ENCODE data around the gene TANC1. TPM values are rescaled to one million over a fixed set of nuclear protein-coding genes. Genes with fewer than 3 reads are reported as not detected.

TANC1 gene
- total and polyA plus RNA-seq, 2 of the 4 experiments (the other 2 are of a cell fraction): 10.2 to 12.9 TPM

DNA sequence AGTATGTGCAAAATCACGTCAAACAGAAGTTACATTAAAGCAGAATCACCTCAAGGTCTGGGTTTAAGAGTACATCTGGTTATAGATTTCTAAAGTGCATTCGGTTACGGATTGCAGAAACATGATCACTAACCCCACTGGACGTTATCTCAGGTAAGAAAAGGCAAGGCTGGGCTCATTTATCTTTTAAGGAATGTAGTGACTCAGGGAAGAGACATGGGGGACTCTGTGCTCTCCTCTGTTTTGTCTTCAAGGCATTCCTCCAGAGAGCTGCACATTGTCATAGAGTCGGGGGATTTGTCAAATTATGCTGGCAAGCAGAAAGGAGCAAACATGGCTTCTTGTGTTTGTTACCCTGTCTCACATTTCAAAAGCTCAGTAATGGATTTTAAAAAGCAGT, 303.7 kb downstream of the TANC1 start:
- Histone ChIP-seq H3K27ac (ENCODE audit: insufficient read depth, low read length) (no peak overlapping the region), H2BK20ac (ENCODE audit: low read depth, low read length) (no peak overlapping the region), H3K4me2 (ENCODE audit: low read depth, low read length) (no peak overlapping the region), H3K4me1 (ENCODE audit: control insufficient read depth, insufficient read depth, low read length) (peaks cover 4% of the 10 kb centered on the region; the same call in 1 of the 2 replicates), H3K9ac (ENCODE audit: low read depth, low read length) (no peak overlapping the region), H2AK5ac (ENCODE audit: low read depth, low read length) (no peak overlapping the region), H2BK120ac (ENCODE audit: low read depth, low read length) (no peak overlapping the region), H2BK5ac (ENCODE audit: low read depth, low read length, poor library complexity, severe bottlenecking) (no peak overlapping the region), H3K9me3 (ENCODE audit: control insufficient read depth, insufficient read depth, low read length) (no peaks in the 10 kb centered on the region), H2BK15ac (ENCODE audit: low read depth, low read length) (no peak overlapping the region), H3K4ac (ENCODE audit: low read depth, low read length) (no peak overlapping the region), H4K5ac (ENCODE audit: low read depth, low read length) (no peak overlapping the region), H4K8ac (ENCODE audit: low read depth in 2 of 2, low read length in 2 of 2) (no peak overlapping the region), H3K9me1 (ENCODE audit: insufficient read depth, low read length) (peaks cover 5% of the 10 kb centered on the region; the same call in 1 of the 2 replicates), H3K4me3 (ENCODE audit: insufficient read depth, low read depth, low read length) (no peak overlapping the region), H3K27me3 (ENCODE audit: control insufficient read depth, insufficient read depth, low read length) (no peaks in the 10 kb centered on the region), H3K23ac (ENCODE audit: low read depth, low read length) (no peak overlapping the region), H2AK9ac (replicated peaks; ENCODE audit: low read depth, low read length, poor library complexity) (no peak overlapping the region), H3K56ac (ENCODE audit: extremely low read depth, insufficient read depth, low read length) (no peak overlapping the region), H3K14ac (replicated peaks; ENCODE audit: low read depth, low read length) (no peak overlapping the region; the same call in 1 of the 2 replicates), H4K91ac (ENCODE audit: insufficient read depth, low read depth, low read length) (no peak overlapping the region), H3K79me1 (ENCODE audit: low read depth in 1 of 2, low read length in 2 of 2) (no peaks in the 10 kb centered on the region), H4K20me1 (ENCODE audit: insufficient read depth, low read length) (no peaks in the 10 kb centered on the region), H3K18ac (ENCODE audit: low read depth, low read length) (no peak overlapping the region), H3K36me3 (ENCODE audit: control insufficient read depth, insufficient read depth, low read length) (peaks cover 6% of the 10 kb centered on the region), H2AFZ (replicated peaks; ENCODE audit: low read length, poor library complexity) (no peak overlapping the region)
- ChIA-PET CTCF (no interaction called here), POLR2A (ENCODE audit: unreplicated experiment) (no interaction called here)
- no CpG with 5 or more reads among the region's 5 CpGs for WGBS, 2 experiments (ENCODE audit: extremely low coverage in 2 of 2, insufficient read length in 1 of 2)
- in situ Hi-C loops (cut with MboI; ENCODE audit: low sequenced_read_pairs): no loop called here
- no peak for DNase-seq
- TF ChIP-seq RFX5 (IDR thresholded peaks at IDR 0.05; ENCODE audit: low read depth, low read length) (no peak), BHLHE40 (IDR thresholded peaks at IDR 0.05; ENCODE audit: low read depth, low read length) (no peak), RAD21 (IDR thresholded peaks at IDR 0.05; ENCODE audit: low read length) (no peak), NFE2L2 (IDR thresholded peaks at IDR 0.05; ENCODE audit: low read depth, low read length) (no peak), POLR2A (IDR thresholded peaks at IDR 0.05; ENCODE audit: low read depth, low read length) (no peak), MXI1 (IDR thresholded peaks at IDR 0.05; ENCODE audit: borderline replicate concordance, low read depth, low read length) (no peak), CHD1 (IDR thresholded peaks at IDR 0.05; ENCODE audit: low read depth, low read length) (no peak), MAFK (IDR thresholded peaks at IDR 0.05; ENCODE audit: low read depth, low read length) (no peak)
- TF ChIP-seq, protein P1, sequence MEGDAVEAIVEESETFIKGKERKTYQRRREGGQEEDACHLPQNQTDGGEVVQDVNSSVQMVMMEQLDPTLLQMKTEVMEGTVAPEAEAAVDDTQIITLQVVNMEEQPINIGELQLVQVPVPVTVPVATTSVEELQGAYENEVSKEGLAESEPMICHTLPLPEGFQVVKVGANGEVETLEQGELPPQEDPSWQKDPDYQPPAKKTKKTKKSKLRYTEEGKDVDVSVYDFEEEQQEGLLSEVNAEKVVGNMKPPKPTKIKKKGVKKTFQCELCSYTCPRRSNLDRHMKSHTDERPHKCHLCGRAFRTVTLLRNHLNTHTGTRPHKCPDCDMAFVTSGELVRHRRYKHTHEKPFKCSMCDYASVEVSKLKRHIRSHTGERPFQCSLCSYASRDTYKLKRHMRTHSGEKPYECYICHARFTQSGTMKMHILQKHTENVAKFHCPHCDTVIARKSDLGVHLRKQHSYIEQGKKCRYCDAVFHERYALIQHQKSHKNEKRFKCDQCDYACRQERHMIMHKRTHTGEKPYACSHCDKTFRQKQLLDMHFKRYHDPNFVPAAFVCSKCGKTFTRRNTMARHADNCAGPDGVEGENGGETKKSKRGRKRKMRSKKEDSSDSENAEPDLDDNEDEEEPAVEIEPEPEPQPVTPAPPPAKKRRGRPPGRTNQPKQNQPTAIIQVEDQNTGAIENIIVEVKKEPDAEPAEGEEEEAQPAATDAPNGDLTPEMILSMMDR (conservative IDR thresholded peaks at IDR 0.05; ENCODE audit: low read depth, low read length): no peak
- TF ChIP-seq, protein P2, sequence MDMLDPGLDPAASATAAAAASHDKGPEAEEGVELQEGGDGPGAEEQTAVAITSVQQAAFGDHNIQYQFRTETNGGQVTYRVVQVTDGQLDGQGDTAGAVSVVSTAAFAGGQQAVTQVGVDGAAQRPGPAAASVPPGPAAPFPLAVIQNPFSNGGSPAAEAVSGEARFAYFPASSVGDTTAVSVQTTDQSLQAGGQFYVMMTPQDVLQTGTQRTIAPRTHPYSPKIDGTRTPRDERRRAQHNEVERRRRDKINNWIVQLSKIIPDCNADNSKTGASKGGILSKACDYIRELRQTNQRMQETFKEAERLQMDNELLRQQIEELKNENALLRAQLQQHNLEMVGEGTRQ (IDR thresholded peaks at IDR 0.05; ENCODE audit: low read depth, low read length): no peak
- dilution Hi-C loops (cut with HindIII; ENCODE audit: low sequenced_read_pairs, unreplicated experiment): no loop called here
- intact Hi-C loops (cut with micrococcal nuclease): no loop called here
- no peak for ATAC-seq (ENCODE audit: low read depth)
- BruUV-seq (replicated peaks): no TSS peak

All from IMR-90 (cell line).